GM06990 (cell line): ENCODE data around the gene MED31.
A peak's percentile ranks its signal among the peaks of the same experiment; 100 is the strongest.

ENCODE experiments used
- DNase-seq: peaks from one replicate; pipeline ENCODE4 v3.0.0-alpha.2; 2011; ENCODE audit not compliant: insufficient read length; ENCODE audit errors: extremely low read depth
- H3K27me3 ChIP-seq: replicated peaks from 2 replicates; pipeline ENCODE4 v1.6.0; 2011; ENCODE audit warnings: low read length; ENCODE audit not compliant: control insufficient read depth, insufficient read depth
- H3K36me3 ChIP-seq: 2 replicates; pipeline ENCODE4 v1.5.1; 2011; ENCODE audit warnings: low read length; ENCODE audit not compliant: control insufficient read depth, insufficient read depth
- H3K4me3 ChIP-seq: replicated peaks from 2 replicates; pipeline ENCODE4 v1.5.1; 2011; ENCODE audit warnings: low read depth, mild to moderate bottlenecking, control low read depth, low read length
- TF ChIP-seq, protein P1 (sequence below): IDR thresholded peaks from 2 replicates; pipeline ENCODE4 v1.5.1; 2011; ENCODE audit warnings: low read length, control low read depth, mild to moderate bottlenecking, inconsistent platforms; ENCODE audit not compliant: insufficient read depth, poor library complexity, severe bottlenecking

The MED31 gene

DNA sequence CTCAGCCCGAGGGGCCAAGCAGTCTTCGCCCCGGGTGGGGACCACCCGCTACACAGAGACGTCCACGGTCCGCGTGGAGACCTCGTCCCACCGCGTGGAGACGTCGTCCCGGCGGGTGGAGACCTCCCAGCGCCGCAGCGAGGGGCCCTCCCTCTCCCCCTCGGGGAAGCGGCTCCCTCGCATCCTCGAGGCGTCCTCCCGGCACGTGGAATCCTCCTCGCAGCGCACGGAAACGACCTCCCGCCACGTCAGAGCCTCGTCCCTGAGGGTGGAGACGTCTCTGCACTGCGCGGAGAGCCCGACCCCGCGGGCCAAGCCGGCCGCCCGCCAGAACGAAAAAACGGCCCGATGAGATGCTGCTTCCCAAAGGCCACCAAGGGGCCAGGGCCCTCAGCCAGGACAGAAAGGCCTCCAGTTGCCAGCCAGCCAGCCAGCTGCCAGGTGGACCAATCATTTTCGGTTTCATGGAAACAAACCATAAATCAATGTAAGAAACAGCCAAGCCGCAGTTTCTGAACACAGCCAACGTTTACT is 581 bp upstream of the MED31 start:
- TF ChIP-seq, protein P1, sequence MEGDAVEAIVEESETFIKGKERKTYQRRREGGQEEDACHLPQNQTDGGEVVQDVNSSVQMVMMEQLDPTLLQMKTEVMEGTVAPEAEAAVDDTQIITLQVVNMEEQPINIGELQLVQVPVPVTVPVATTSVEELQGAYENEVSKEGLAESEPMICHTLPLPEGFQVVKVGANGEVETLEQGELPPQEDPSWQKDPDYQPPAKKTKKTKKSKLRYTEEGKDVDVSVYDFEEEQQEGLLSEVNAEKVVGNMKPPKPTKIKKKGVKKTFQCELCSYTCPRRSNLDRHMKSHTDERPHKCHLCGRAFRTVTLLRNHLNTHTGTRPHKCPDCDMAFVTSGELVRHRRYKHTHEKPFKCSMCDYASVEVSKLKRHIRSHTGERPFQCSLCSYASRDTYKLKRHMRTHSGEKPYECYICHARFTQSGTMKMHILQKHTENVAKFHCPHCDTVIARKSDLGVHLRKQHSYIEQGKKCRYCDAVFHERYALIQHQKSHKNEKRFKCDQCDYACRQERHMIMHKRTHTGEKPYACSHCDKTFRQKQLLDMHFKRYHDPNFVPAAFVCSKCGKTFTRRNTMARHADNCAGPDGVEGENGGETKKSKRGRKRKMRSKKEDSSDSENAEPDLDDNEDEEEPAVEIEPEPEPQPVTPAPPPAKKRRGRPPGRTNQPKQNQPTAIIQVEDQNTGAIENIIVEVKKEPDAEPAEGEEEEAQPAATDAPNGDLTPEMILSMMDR: no peak
- DNase-seq: peak; percentile 61

DNA sequence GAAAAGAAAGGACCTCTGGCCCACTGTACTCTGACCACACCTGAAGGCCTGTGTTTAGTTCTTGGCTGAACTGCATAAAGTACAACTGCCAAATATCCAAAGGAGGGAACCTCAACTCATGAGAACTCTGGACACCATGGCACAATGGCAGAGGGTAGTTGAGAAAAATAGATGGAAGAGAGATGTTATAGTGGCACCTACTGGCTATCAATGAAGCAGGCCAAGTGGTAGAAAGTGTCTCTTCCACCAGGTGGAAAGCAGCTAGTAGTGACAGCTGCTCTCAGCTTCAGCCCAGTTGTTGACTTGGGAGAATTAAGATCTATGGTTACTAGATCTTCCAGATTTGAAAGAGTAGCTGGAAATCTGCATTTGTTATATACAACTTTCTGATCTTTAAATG is 3.2 kb downstream of the MED31 start:
- H3K36me3 ChIP-seq: peaks cover 3% of the 10 kb centered on the region; the same call in 1 of the 2 replicates
- TF ChIP-seq, protein P1: peak; percentile 35
- no peaks in the 10 kb centered on the region for H3K27me3 ChIP-seq
- no peak overlapping the region for H3K4me3 ChIP-seq
- DNase-seq: no peak

More for the DNA sequence above, 581 bp upstream of the MED31 start:
- Histone ChIP-seq H3K36me3 (no peaks in the 10 kb centered on the region), H3K27me3 (no peaks in the 10 kb centered on the region), H3K4me3 (peak overlapping the region; percentile 74)

DNA sequence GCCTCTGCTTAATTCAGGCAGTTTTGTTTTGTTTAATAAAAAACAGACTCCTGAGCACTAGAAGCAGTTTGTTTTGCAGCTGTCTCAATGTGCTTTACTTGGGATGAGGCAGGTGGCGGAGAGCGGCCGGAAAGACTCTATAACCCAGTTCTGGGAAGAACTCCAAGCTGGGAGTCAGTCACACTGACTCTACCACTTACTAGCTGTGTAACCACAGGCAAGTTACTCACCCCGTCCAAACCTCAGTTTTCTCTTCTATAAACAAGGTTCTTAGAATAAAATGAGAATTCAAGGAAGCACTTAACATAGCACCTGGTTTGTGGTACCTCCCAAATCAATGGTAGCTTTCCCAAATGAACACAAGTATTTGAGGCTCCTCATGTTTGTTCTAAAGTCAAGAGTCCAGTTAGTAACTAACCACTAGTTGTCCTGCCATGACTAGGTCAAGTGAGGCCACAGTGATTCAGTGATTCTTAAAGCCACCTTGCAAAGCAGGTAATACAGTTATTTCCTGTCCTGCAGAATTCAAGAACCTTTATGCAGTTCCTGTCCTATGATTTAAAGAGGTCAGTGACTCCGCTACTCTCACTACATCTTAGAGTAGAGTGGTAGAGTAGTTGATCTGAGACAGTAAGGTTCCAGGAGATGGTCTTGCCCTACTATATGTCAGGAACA is 7.8 kb downstream of the MED31 start:
- Histone ChIP-seq H3K27me3 (no peaks in the 10 kb centered on the region), H3K36me3 (peaks cover 3% of the 10 kb centered on the region; the same call in 1 of the 2 replicates), H3K4me3 (no peak overlapping the region)
- TF ChIP-seq, protein P1: no peak
- no peak for DNase-seq

DNA sequence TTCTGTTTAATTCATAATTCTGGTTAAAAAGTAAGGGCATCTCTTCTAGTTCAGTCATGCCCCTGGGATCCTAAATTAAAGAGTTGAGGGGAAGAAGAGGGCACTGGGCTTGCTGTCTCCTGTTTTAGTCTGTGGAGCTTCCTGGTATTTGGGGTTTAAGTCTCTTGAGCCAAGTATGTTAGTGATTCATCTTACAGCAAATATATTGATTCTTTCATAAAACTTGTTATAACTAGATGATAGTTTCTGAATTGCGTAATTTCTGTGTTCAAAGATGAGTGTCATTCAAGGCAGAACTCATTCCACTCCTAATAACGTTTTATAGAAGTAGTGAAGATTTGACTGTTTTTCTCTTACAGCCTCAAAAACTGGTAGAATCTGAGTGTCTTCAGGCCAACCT is 8.8 kb downstream of the MED31 start:
- TF ChIP-seq, protein P1: no peak
- DNase-seq: no peak
- peaks cover 3% of the 10 kb centered on the region; the same call in 1 of the 2 replicates for H3K36me3 ChIP-seq
- no peak overlapping the region for H3K4me3 ChIP-seq
- H3K27me3 ChIP-seq: no peaks in the 10 kb centered on the region

DNA sequence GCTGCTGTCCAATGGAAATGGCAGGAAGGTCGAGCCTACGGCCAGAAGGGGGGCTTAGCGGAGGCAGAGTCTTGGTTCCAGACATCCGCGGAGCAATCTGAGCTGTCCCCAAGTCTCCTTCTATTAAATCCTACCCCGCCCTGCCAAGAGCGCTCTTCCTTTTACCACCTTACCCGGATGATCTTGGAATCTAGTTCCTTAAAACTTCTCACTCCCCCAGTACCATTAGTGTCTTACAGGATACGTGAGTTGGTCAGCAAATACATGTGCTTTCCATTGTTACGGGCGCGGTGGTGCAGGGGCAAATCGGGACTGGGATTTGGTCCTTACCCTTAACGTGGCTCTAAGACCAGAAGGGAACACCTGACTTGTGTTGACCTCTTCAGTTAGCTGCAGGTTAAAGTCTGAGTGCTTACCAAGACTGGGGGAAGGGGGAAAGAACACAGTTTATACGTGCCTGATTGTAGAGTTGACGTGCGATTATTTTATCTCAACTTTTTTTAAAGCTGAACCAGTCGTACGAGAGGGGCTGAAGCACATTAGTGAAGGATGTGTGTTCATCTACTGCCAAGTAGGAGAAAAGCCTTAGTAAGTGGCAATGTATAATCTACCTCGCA is 10.1 kb downstream of the MED31 start:
- Histone ChIP-seq H3K36me3 (no peaks in the 10 kb centered on the region; the same call in 1 of the 2 replicates), H3K4me3 (peak overlapping the region; percentile 73), H3K27me3 (no peaks in the 10 kb centered on the region)
- DNase-seq: no peak
- TF ChIP-seq, protein P1: no peak
